NT2/D1 (cell line): ENCODE measurements around the gene CLTRN.

Experiments used
- SUZ12 ChIP-seq: IDR thresholded peaks from 2 replicates; pipeline ENCODE4 v1.6.1; 2011; ENCODE audit not compliant: insufficient read length, insufficient read depth; ENCODE audit errors: extremely low read depth
- YY1 ChIP-seq: IDR thresholded peaks from 2 replicates; pipeline ENCODE4 v1.6.1; 2011; ENCODE audit not compliant: insufficient read length, insufficient read depth
- ZNF274 ChIP-seq: IDR thresholded peaks from 2 replicates; pipeline ENCODE4 v1.6.1; 2011; ENCODE audit warnings: mild to moderate bottlenecking, low read depth, low read length

- TF ChIP-seq YY1, result no peak
- no peak for TF ChIP-seq ZNF274
- TF ChIP-seq SUZ12, result no peak
Measured at GRCh38 chrX:15674841-15675489, 10.4 kb upstream of the CLTRN start.
